Gastroesophageal sphincter (tissue), 4 donors: ENCODE measurements around the gene EVL. TPM values are rescaled to one million over a fixed set of nuclear protein-coding genes. Genes with fewer than 3 reads are reported as not detected.
A peak's percentile ranks its signal among the peaks of the same experiment; 100 is the strongest.
"Not testable (repeated sequence)": the region's sequence is repeated elsewhere in the genome, so short reads cannot be mapped to it uniquely, and the experiment has no call there.

Experiments used
- ATAC-seq: fragments of 150-250 bp; one replicate; pipeline ENCODE4 v1.9.1; 2016; ENCODE audit warnings: mild to moderate bottlenecking, moderate library complexity
- H3K27ac ChIP-seq, 4 donors: fragments of 200-600 bp; sonication (generic) in 3 of 4; 1 replicate in 3 of 4; 2 replicates in 1 of 4; pipeline ENCODE4 v1.5.1; 2016 to 2019
- H3K27me3 ChIP-seq: fragments of 200-600 bp; sonication (generic); one replicate; pipeline ENCODE4 v1.5.1; 2019
- H3K36me3 ChIP-seq, 2 donors: fragments of 200-600 bp; sonication (generic); one replicate each; pipeline ENCODE4 v1.5.1; 2019; ENCODE audit warnings: control low read depth in 1 of 2
- H3K4me1 ChIP-seq, 3 donors: fragments of 200-600 bp; sonication (generic); 1 replicate in 2 of 3; 2 replicates in 1 of 3; pipeline ENCODE4 v1.5.1; 2016 to 2019; ENCODE audit warnings: control low read depth in 2 of 3
- H3K4me3 ChIP-seq, 2 donors: fragments of 200-600 bp; sonication (generic); one replicate each; pipeline ENCODE4 v1.5.1; 2019; ENCODE audit warnings: mild to moderate bottlenecking in 1 of 2, moderate library complexity in 1 of 2
- H3K9me3 ChIP-seq, 3 donors: fragments of 200-600 bp; sonication (generic); one replicate each; pipeline ENCODE4 v1.5.1; 2017 to 2019; ENCODE audit warnings: control low read depth in 2 of 3
- EP300 ChIP-seq: sonication (generic); formaldehyde crosslinking; IDR thresholded peaks from one replicate; pipeline ENCODE4 v1.6.1; 2017; ENCODE audit warnings: antibody characterized with exemption, mild to moderate bottlenecking
- POLR2A ChIP-seq, 2 donors: fragments of 450-650 bp; IDR thresholded peaks; one replicate each; pipeline ENCODE4 v1.6.1; 2017; ENCODE audit warnings: antibody characterized with exemption in 2 of 2, mild to moderate bottlenecking in 2 of 2, moderate library complexity in 1 of 2
- POLR2AphosphoS5 ChIP-seq: sonication (generic); formaldehyde crosslinking; IDR thresholded peaks from one replicate; pipeline ENCODE4 v1.6.1; 2017; ENCODE audit warnings: antibody characterized with exemption
- WGBS, 2 donors: methylation state at CpG; one replicate each; pipeline ENCODE4 v1.1.5; 2018; ENCODE audit warnings: low coverage in 1 of 2; 5-methylcytosine and 5-hydroxymethylcytosine counted together
- total RNA-seq, 4 donors: library from RNA; depleted of rRNA; stranded (reverse); fragments of >200 nt; gene quantifications; one replicate each; pipeline ENCODE4 v1.1.0, GENCODE V29; 2016
- TF ChIP-seq, protein P1 (sequence below), 4 experiments: fragments of 200-600 bp in 2 of 4; fragments of 450-650 bp in 2 of 4; sonication (generic) in 1 of 4; IDR thresholded peaks; one replicate each; pipeline ENCODE4 v1.5.1; 2017 to 2019; ENCODE audit warnings: antibody characterized with exemption in 4 of 4, mild to moderate bottlenecking in 2 of 4, moderate library complexity in 2 of 4

EVL gene
- total RNA-seq, 4 donors from 2014 or later, result 36.1 to 42.6 (median 38.5) TPM

DNA sequence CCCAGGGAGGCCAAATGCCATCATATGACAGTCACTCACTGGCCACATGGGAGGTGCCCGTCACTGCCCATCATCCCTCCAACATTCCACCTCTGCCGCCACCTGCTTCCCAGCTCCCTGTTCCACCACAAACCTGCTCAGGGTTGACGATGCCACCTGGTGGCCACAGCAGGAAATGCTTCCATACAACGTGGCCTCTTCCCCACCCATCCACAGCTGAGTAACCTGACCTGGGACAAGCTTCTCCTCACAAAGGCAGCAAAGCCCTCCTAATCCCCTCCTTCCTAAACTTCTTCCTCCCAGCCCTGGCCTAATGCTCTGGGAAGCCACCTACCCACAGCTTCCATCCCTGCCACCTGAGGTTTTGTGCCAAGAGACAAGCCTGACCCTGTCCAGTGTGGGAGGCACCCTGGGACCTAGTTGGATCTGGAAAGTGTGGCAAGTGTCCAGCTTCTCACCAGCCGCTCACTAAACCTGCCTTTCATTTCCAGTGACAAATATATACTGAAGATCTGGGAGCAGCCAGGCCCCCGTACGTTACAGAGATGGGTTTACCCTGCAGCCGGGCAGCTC, 89.9 kb downstream of the EVL start:
- H3K9me3 ChIP-seq, result peaks cover 0 to 14% (median 0%) of the 10 kb centered on the region in 3 donors
- peaks cover 0 to 17% (median 13%) of the 10 kb centered on the region in 3 donors for H3K4me1 ChIP-seq
- 75 to 87% methylated on average over 3 to 4 of the region's 8 CpGs for WGBS, 2 donors
- no peak overlapping the region for H3K27ac ChIP-seq
- ATAC-seq, result no peak
- H3K27me3 ChIP-seq, result peaks cover 92% of the 10 kb centered on the region
- TF ChIP-seq, protein P1, sequence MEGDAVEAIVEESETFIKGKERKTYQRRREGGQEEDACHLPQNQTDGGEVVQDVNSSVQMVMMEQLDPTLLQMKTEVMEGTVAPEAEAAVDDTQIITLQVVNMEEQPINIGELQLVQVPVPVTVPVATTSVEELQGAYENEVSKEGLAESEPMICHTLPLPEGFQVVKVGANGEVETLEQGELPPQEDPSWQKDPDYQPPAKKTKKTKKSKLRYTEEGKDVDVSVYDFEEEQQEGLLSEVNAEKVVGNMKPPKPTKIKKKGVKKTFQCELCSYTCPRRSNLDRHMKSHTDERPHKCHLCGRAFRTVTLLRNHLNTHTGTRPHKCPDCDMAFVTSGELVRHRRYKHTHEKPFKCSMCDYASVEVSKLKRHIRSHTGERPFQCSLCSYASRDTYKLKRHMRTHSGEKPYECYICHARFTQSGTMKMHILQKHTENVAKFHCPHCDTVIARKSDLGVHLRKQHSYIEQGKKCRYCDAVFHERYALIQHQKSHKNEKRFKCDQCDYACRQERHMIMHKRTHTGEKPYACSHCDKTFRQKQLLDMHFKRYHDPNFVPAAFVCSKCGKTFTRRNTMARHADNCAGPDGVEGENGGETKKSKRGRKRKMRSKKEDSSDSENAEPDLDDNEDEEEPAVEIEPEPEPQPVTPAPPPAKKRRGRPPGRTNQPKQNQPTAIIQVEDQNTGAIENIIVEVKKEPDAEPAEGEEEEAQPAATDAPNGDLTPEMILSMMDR (IDR thresholded peaks at IDR 0.05), result peak in 2 of 4 experiments; percentile 17 to 39
- no peak for TF ChIP-seq POLR2AphosphoS5
- no peaks in the 10 kb centered on the region for H3K36me3 ChIP-seq
- no peak overlapping the region for H3K4me3 ChIP-seq

DNA sequence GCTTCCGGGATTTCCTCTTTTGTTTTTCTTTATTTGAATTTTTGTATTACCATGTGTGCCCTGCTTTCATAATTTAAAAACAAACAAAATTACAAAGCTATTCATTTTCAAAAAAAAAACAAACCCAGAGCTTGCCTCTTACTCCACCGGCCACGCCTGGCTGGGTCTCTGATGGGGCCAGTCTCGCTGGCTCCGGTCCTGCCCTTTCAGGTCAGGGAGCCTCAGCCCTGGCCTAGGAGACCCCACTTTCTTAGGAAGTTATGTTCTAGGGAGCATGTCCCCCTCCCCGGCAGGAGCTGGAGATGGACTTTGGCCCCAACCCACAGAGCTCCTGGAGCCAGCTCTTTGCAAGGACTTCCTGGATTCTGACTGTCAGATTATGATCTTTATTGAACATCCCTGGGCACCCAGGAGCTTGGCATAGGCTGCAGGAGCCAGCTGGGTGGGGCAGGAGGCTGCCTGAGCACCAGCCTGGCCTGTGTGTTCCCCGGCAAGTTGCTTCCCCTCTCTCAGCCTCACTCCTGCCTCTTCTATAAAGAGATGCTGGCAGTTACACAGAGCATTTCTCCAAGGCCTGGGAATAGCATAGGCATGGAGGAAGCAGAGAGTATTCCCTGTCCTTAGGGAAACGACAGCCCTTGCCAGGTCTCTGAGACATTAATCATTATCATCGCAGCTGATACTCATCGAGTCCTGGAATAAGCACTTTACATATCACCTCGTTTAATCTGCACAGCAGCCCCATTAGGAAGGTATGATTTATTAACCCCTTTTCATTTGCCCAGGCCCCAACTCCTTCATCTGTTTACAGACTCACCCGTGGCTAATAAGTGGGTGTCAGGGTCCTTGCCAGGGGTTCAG, 90.8 kb downstream of the EVL start:
- H3K36me3 ChIP-seq, result no peaks in the 10 kb centered on the region
- WGBS, 2 donors, result 42 to 59% methylated on average over 4 to 11 of the region's 12 CpGs
- H3K4me3 ChIP-seq, result no peak overlapping the region
- H3K27ac ChIP-seq, result no peak overlapping the region
- H3K9me3 ChIP-seq, result peaks cover 0 to 14% (median 0%) of the 10 kb centered on the region in 3 donors
- ATAC-seq, result no peak
- peaks cover 92% of the 10 kb centered on the region for H3K27me3 ChIP-seq
- peaks cover 0 to 17% (median 13%) of the 10 kb centered on the region in 3 donors for H3K4me1 ChIP-seq
- no peak for TF ChIP-seq POLR2A (IDR thresholded peaks at IDR 0.05)

DNA sequence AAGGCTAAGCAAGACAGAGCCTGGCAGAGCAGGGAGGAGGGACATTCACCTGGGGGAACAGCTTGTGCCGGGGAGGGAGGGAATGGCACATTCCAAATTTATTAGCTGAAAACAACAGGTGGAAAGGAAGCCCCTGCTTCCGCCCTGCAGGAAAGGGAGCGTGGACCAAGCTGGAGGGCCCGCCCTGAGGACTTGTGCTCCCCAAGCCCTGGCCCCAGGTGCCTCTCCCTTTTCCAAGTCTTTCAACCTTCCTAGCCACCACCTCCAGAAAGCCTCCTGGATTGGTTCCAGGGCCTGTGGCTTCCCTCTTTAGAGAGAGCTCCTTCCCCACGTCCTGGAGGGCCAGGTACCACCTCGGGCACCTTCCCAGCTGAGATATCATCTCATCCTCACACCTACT, 91.6 kb downstream of the EVL start:
- TF ChIP-seq EP300, result no peak
- TF ChIP-seq, protein P1 (IDR thresholded peaks at IDR 0.05), result no peak
- peaks cover 91% of the 10 kb centered on the region for H3K27me3 ChIP-seq
- H3K4me3 ChIP-seq, result no peak overlapping the region
- ATAC-seq, result no peak
- no peaks in the 10 kb centered on the region for H3K36me3 ChIP-seq
- WGBS, 2 donors, result 80 to 83% methylated on average over 1 to 2 of the region's 6 CpGs
- H3K9me3 ChIP-seq, result peaks cover 0 to 14% (median 0%) of the 10 kb centered on the region in 3 donors
- H3K4me1 ChIP-seq, result peaks cover 0 to 17% (median 13%) of the 10 kb centered on the region in 3 donors
- H3K27ac ChIP-seq, result no peak overlapping the region

DNA sequence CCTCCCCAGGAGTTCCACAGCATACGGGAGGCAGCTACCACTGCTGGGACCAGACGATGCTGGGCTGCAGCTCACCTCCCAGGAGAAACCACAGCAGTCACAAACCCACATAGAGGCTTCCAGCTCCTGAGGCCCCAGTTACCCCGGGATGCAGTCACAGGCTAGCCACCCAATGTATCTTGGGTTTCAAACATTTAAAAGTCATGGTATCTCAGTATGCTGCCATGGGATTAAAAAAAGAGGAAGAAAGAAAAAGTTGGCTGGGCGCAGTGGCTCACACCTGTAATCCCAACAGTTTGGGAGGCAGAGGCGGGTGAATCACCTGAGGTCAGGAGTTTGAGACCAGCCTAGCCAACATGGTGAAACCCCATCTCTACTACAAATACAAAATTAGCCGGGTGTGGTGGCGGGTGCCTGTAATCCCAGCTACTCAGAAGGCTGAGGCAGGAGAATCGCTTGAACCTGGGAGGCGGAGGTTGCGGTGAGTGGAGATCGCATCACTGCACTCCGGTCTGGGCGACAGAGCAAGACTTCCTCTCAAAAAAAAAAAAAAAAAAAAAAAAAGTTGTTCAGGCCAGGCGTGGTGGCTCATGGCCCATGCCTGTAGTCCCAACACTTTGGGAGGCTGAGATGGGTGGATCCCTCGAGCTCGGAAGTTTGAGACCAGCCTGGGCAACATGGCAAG, 92.5 kb downstream of the EVL start:
- H3K4me3 ChIP-seq, H3K27ac ChIP-seq, H3K36me3 ChIP-seq, ATAC-seq: not testable (repeated sequence)
- Histone ChIP-seq H3K27me3 (peaks cover 82% of the 10 kb centered on the region), H3K9me3 (peaks cover 0 to 14% (median 0%) of the 10 kb centered on the region in 3 donors), H3K4me1 (peaks cover 0 to 17% (median 13%) of the 10 kb centered on the region in 3 donors)
- WGBS, 2 donors, result 88 to 93% methylated on average over 2 to 3 of the region's 16 CpGs

DNA sequence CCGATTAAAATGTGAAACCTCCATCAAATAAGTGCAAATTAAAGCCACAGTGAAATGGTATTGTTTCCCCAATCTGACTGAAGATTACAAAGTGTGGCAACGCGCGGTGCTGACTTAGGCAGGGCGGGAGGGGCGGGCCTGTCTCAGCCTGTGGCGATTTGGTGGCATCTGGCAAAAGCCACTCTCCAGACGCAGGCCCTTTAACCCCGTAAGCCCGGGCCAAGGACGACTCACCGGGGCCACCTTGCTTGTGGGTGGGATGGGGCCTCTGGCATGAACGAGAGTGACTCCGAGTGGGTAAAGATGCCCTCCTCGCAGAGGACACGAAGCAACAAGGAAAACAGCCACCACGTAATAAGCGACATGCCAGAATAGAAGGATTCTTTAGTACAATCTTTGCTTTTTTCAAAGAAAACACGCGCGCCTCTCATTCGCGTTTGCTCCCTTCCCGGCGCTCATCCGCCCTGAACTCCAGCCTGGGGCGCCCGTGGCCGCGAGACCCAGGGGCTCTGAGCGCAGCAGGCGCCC, 93.4 kb downstream of the EVL start:
- peaks cover 0 to 17% (median 13%) of the 10 kb centered on the region in 3 donors for H3K4me1 ChIP-seq

More for the DNA sequence above, 93.4 kb downstream of the EVL start:
- Histone ChIP-seq H3K27me3 (peaks cover 77% of the 10 kb centered on the region), H3K36me3 (no peaks in the 10 kb centered on the region), H3K4me3 (peak overlapping the region in 1 of 2 donors; percentile 48), H3K9me3 (peaks cover 0 to 14% (median 0%) of the 10 kb centered on the region in 3 donors), H3K27ac (no peak overlapping the region)
- WGBS, 2 donors, result 21 to 53% methylated on average over 2 to 14 of the region's 32 CpGs
- TF ChIP-seq POLR2A (IDR thresholded peaks at IDR 0.05) (no peak), POLR2AphosphoS5 (no peak)
- TF ChIP-seq, protein P1 (IDR thresholded peaks at IDR 0.05), result no peak
- ATAC-seq, result no peak
